ENCODE measurements around the gene SP4.
"Not testable (repeated sequence)": the region's sequence is repeated elsewhere in the genome, so short reads cannot be mapped to it uniquely, and the experiment has no call there.

The SP4 gene

GRCh38 chr7:21532485-21532884 is 104.6 kb downstream of the SP4 start:
- not testable (repeated sequence) for DNase-seq

GRCh38 chr7:21533646-21534045 is 105.8 kb downstream of the SP4 start:
- DNase-seq: not testable (repeated sequence)

GRCh38 chr7:21536445-21537118 is 108.7 kb downstream of the SP4 start:
- DNase-seq: not testable (repeated sequence)

GRCh38 chr7:21538936-21539495 is 111.1 kb downstream of the SP4 start:
- peak; percentile 1 for DNase-seq

GRCh38 chr7:21542891-21543527 is 115.1 kb downstream of the SP4 start, which contains the start of gene DNAH11:
Gene DNAH11, plus strand, starts transcription at chr7:21543039. Its CDS starts 207 bp downstream, at chr7:21543246.
- DNase-seq: peak; percentile 68

GRCh38 chr7:21543528-21544302 is 115.8 kb downstream of the SP4 start:
- peak; percentile 63 for DNase-seq

GRCh38 chr7:21544303-21544656 is 116.4 kb downstream of the SP4 start:
- DNase-seq: no peak

- DNase-seq: no peak
These were observed 116.8 kb downstream of the SP4 start for GRCh38 chr7:21544715-21545114.

GRCh38 chr7:21547501-21547900 is 119.6 kb downstream of the SP4 start:
- DNase-seq: peak; percentile 46

- DNase-seq: peak; percentile 11
These were observed 120.6 kb downstream of the SP4 start for GRCh38 chr7:21548491-21548890.

GRCh38 chr7:21550076-21550475 is 122.2 kb downstream of the SP4 start:
- DNase-seq: no peak

GRCh38 chr7:21550821-21551531 is 123.1 kb downstream of the SP4 start:
- peak; percentile 6 for DNase-seq

GRCh38 chr7:21562385-21562784 is 134.5 kb downstream of the SP4 start:
- DNase-seq: no peak

Data from EL (cell line).